Measurements from ENCODE around the gene FES.

DNA sequence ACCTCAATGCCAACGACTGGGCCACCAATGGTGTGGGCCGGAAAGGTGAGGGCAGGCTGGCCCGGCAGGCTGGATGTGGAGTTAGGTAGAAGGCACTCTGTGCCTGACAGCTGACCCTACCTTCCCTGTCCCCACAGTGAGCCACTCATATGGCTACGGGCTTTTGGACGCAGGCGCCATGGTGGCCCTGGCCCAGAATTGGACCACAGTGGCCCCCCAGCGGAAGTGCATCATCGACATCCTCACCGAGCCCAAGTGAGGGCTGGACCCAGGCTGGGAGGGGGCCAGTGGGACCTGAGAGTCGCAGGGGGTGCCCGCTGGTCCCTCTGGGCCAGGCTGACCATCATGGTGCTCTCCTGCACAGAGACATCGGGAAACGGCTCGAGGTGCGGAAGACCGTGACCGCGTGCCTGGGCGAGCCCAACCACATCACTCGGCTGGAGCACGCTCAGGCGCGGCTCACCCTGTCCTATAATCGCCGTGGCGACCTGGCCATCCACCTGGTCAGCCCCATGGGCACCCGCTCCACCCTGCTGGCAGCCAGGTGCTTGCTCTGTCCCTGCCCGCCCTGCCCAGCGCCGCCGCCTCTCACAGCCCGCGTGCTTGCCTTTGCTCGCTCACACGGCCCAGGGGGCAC lies 4.5 kb upstream of the FES start:
- TF ChIP-seq, protein P1, sequence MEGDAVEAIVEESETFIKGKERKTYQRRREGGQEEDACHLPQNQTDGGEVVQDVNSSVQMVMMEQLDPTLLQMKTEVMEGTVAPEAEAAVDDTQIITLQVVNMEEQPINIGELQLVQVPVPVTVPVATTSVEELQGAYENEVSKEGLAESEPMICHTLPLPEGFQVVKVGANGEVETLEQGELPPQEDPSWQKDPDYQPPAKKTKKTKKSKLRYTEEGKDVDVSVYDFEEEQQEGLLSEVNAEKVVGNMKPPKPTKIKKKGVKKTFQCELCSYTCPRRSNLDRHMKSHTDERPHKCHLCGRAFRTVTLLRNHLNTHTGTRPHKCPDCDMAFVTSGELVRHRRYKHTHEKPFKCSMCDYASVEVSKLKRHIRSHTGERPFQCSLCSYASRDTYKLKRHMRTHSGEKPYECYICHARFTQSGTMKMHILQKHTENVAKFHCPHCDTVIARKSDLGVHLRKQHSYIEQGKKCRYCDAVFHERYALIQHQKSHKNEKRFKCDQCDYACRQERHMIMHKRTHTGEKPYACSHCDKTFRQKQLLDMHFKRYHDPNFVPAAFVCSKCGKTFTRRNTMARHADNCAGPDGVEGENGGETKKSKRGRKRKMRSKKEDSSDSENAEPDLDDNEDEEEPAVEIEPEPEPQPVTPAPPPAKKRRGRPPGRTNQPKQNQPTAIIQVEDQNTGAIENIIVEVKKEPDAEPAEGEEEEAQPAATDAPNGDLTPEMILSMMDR (IDR thresholded peaks at IDR 0.05), result no peak
- TF ChIP-seq USF1 (IDR thresholded peaks at IDR 0.05; ENCODE audit: borderline replicate concordance, low read depth), result no peak
- TF ChIP-seq YY1 (IDR thresholded peaks at IDR 0.05; ENCODE audit: low read depth), result no peak
- no peak for TF ChIP-seq TEAD4 (IDR thresholded peaks at IDR 0.05; ENCODE audit: borderline replicate concordance, insufficient read depth)
- no peak for TF ChIP-seq GABPA (IDR thresholded peaks at IDR 0.05; ENCODE audit: low read depth)
- no peak for TF ChIP-seq EP300 (IDR thresholded peaks at IDR 0.05; ENCODE audit: borderline replicate concordance in 1 of 2, low read depth in 1 of 2, low read length in 1 of 2)
- no peak for TF ChIP-seq ELF1 (IDR thresholded peaks at IDR 0.05)
- TF ChIP-seq JUND (IDR thresholded peaks at IDR 0.05), result no peak
- TF ChIP-seq RAD21 (IDR thresholded peaks at IDR 0.05; ENCODE audit: low read length), result no peak
- no peak for TF ChIP-seq IRF3 (IDR thresholded peaks at IDR 0.05; ENCODE audit: low read depth, low read length)
- no peak for TF ChIP-seq SMC3 (IDR thresholded peaks at IDR 0.05; ENCODE audit: low read depth, low read length)
- no peak for TF ChIP-seq CHD2 (IDR thresholded peaks at IDR 0.05; ENCODE audit: low read length, partially characterized antibody)
- no peak for TF ChIP-seq POLR2AphosphoS5 (IDR thresholded peaks at IDR 0.05; ENCODE audit: low read depth, low read length)
- TF ChIP-seq FOXM1 (IDR thresholded peaks at IDR 0.05; ENCODE audit: low read depth), result no peak
